ENCODE results near the gene KRT81. TPM values are rescaled to one million over a fixed set of nuclear protein-coding genes. Genes with fewer than 3 reads are reported as not detected.
"Not testable (repeated sequence)": the region's sequence is repeated elsewhere in the genome, so short reads cannot be mapped to it uniquely, and the experiment has no call there.

Gene KRT81
- polyA plus RNA-seq, 3 donors = 0.04 to 0.34 TPM; not detected in 1

GRCh38 chr12:52248541-52249461 lies 42.5 kb downstream of the KRT81 start:
- 69 to 86% (median 84%) methylated on average over 17 to 18 of the region's 18 CpGs for WGBS, 3 donors
- no peak overlapping the region for H3K27ac ChIP-seq (ENCODE audit: low read depth, low read length)

- H3K27ac ChIP-seq (ENCODE audit: low read depth, low read length) = no peak overlapping the region
- WGBS, 3 donors = 40 to 88% (median 74%) methylated on average over 10 of the region's 10 CpGs
Measured at GRCh38 chr12:52247622-52248540, 43.5 kb downstream of the KRT81 start.

- 34 to 66% (median 66%) methylated on average over 10 of the region's 10 CpGs for WGBS, 3 donors
Measured at GRCh38 chr12:52246720-52247621, 44.4 kb downstream of the KRT81 start.

GRCh38 chr12:52245962-52246569 lies 45.3 kb downstream of the KRT81 start:
- H3K27ac ChIP-seq (ENCODE audit: low read depth, low read length) = no peak overlapping the region
- 72 to 83% (median 72%) methylated on average over 7 of the region's 7 CpGs for WGBS, 3 donors

More at GRCh38 chr12:52246720-52247621, 44.4 kb downstream of the KRT81 start:
- H3K27ac ChIP-seq (ENCODE audit: low read depth, low read length) = no peak overlapping the region

- 69 to 91% (median 89%) methylated on average over 20 of the region's 20 CpGs for WGBS, 3 donors
Measured at GRCh38 chr12:52245259-52245961, 45.9 kb downstream of the KRT81 start.

GRCh38 chr12:52244615-52244994 lies 46.7 kb downstream of the KRT81 start:
- no peak overlapping the region for H3K27ac ChIP-seq (ENCODE audit: low read depth, low read length)
- 63 to 68% (median 67%) methylated on average over 3 of the region's 3 CpGs for WGBS, 3 donors

More at GRCh38 chr12:52245259-52245961, 45.9 kb downstream of the KRT81 start:
- no peak overlapping the region for H3K27ac ChIP-seq (ENCODE audit: low read depth, low read length)

GRCh38 chr12:52243856-52244614 lies 47.3 kb downstream of the KRT81 start:
- no peak overlapping the region for H3K27ac ChIP-seq (ENCODE audit: low read depth, low read length)
- WGBS, 3 donors = 15 to 33% (median 26%) methylated on average over 11 to 12 of the region's 12 CpGs

- no peak overlapping the region for H3K27ac ChIP-seq (ENCODE audit: low read depth, low read length)
- 55 to 75% (median 75%) methylated on average over 5 of the region's 5 CpGs for WGBS, 3 donors
Measured at GRCh38 chr12:52243259-52243855, 48.0 kb downstream of the KRT81 start.

GRCh38 chr12:52242442-52243258 lies 48.7 kb downstream of the KRT81 start:
- H3K27ac ChIP-seq (ENCODE audit: low read depth, low read length) = no peak overlapping the region
- 96 to 97% (median 96%) methylated on average over 11 of the region's 11 CpGs for whole genome bisulfite sequencing, 3 donors

GRCh38 chr12:52241205-52241842 lies 50.0 kb downstream of the KRT81 start:
- 77 to 96% (median 89%) methylated on average over 11 of the region's 11 CpGs for WGBS, 3 donors
- H3K27ac ChIP-seq (ENCODE audit: low read depth, low read length) = no peak overlapping the region

- H3K27ac ChIP-seq (ENCODE audit: low read depth, low read length) = not testable (repeated sequence)
- 89 to 92% (median 92%) methylated on average over 6 of the region's 6 CpGs for WGBS, 3 donors
Measured at GRCh38 chr12:52240247-52240646, 51.1 kb downstream of the KRT81 start.

- no peak overlapping the region for H3K27ac ChIP-seq (ENCODE audit: low read depth, low read length)
- 69 to 87% (median 79%) methylated on average over 2 of the region's 2 CpGs for WGBS, 3 donors
Measured at GRCh38 chr12:52239767-52240166, 51.6 kb downstream of the KRT81 start.

GRCh38 chr12:52238916-52239646 lies 52.3 kb downstream of the KRT81 start:
- 88 to 91% (median 88%) methylated on average over 7 of the region's 7 CpGs for WGBS, 3 donors
- no peak overlapping the region for H3K27ac ChIP-seq (ENCODE audit: low read depth, low read length)

- 84 to 88% (median 85%) methylated on average over 4 of the region's 4 CpGs for WGBS, 3 donors
- no peak overlapping the region for H3K27ac ChIP-seq (ENCODE audit: low read depth, low read length)
Measured at GRCh38 chr12:52238207-52238840, 53.0 kb downstream of the KRT81 start.
